ENCODE measurements around the gene TIMP4. TPM values are rescaled to one million over a fixed set of nuclear protein-coding genes. Genes with fewer than 3 reads are reported as not detected.

The TIMP4 gene
- total RNA-seq, 1 donor from 2014 or later = 13.3 TPM

Other genes with a start within 250 kb of the TIMP4 start
- 1.3 TPM for gene SYN2, start 154.5 kb downstream of the TIMP4 start, total RNA-seq
- gene PPARG, start 130.2 kb upstream of the TIMP4 start, total RNA-seq = 72.8 TPM

All from skin of body (tissue), 1 donor.